DOHH2 (cell line): ENCODE data around the gene DEFB131B.
"Not testable (repeated sequence)": the region's sequence is repeated elsewhere in the genome, so short reads cannot be mapped to it uniquely, and the experiment has no call there.

ENCODE experiments used
- EZH2phosphoT487 ChIP-seq: fragments of 200-600 bp; sonication (generic); IDR thresholded peaks from 2 replicates; pipeline ENCODE4 v1.6.1; 2017; ENCODE audit warnings: borderline replicate concordance, mild to moderate bottlenecking, antibody characterized with exemption, low read length, moderate library complexity, mixed read lengths
- TF ChIP-seq, protein P1 (sequence below): fragments of 200-600 bp; sonication (generic); IDR thresholded peaks from one replicate; pipeline ENCODE4 v1.5.1; 2014; ENCODE audit warnings: antibody characterized with exemption, mild to moderate bottlenecking, low read depth, low read length; ENCODE audit not compliant: poor library complexity, severe bottlenecking

DNA sequence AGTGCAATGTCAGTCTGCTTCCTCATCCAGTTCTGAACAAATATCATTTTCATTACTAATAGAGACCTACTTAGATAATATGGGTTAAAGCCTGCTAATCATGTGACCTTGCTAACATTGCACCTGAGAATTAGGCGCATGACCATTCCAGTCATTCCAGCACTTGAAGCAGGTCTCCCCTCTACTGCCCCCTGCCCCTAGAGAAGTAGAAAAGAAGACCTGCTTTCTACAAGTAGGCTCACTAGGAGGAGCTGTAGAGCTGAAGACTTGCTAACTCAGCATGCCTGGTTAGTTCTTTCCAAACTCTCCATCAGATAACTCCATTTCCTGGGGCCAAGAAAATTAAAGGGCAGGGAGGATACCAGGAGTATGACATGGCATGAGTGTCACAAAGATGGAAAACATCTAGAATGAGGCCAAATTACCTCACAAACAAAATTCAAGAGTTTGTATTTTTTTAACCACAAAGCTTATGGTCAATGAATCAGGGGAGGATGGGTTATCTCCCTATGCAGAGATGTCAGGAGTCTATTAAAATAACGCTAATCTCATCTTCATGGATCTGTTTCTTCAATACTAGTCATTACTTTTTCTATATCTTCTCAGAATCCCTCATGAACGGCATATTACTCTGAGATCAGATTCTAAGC lies 14.2 kb upstream of the DEFB131B start:
- TF ChIP-seq, protein P1, sequence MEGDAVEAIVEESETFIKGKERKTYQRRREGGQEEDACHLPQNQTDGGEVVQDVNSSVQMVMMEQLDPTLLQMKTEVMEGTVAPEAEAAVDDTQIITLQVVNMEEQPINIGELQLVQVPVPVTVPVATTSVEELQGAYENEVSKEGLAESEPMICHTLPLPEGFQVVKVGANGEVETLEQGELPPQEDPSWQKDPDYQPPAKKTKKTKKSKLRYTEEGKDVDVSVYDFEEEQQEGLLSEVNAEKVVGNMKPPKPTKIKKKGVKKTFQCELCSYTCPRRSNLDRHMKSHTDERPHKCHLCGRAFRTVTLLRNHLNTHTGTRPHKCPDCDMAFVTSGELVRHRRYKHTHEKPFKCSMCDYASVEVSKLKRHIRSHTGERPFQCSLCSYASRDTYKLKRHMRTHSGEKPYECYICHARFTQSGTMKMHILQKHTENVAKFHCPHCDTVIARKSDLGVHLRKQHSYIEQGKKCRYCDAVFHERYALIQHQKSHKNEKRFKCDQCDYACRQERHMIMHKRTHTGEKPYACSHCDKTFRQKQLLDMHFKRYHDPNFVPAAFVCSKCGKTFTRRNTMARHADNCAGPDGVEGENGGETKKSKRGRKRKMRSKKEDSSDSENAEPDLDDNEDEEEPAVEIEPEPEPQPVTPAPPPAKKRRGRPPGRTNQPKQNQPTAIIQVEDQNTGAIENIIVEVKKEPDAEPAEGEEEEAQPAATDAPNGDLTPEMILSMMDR, result peak; percentile 66
- TF ChIP-seq EZH2phosphoT487, result not testable (repeated sequence)
